HG03066 (cell line): Measurements from ENCODE around the gene ZFP92.
"Not testable (repeated sequence)": the region's sequence is repeated elsewhere in the genome, so short reads cannot be mapped to it uniquely, and the experiment has no call there.

Experiments
- ATAC-seq: cut with Tn5 transposase; IDR thresholded peaks from one replicate; pipeline ENCODE4 v1.9.1; 2021; ENCODE audit warnings: low read depth; ENCODE audit not compliant: unreplicated experiment

Gene ZFP92

GRCh38 chrX:153411255-153411987 lies at the start of gene ZFP92:
TSS of gene ZFP92 (plus strand) at chrX:153411472. CDS start at chrX:153418323, 6,851 bp downstream.
- ATAC-seq, result peak; percentile 77

GRCh38 chrX:153361781-153362397 lies 49.4 kb upstream of the ZFP92 start:
- ATAC-seq, result no peak

- no peak for ATAC-seq
Observed at GRCh38 chrX:153365670-153366069, 45.6 kb upstream of the ZFP92 start.

GRCh38 chrX:153366119-153366518 lies 45.2 kb upstream of the ZFP92 start:
- no peak for ATAC-seq

- no peak for ATAC-seq
Observed at GRCh38 chrX:153366878-153367538, 44.3 kb upstream of the ZFP92 start.

- ATAC-seq, result no peak
Observed at GRCh38 chrX:153370293-153371055, 40.8 kb upstream of the ZFP92 start.

- no peak for ATAC-seq
Observed at GRCh38 chrX:153371256-153371655, 40.0 kb upstream of the ZFP92 start.

- no peak for ATAC-seq
Observed at GRCh38 chrX:153372949-153373348, 38.3 kb upstream of the ZFP92 start.

- no peak for ATAC-seq
Observed at GRCh38 chrX:153374426-153374825, 36.8 kb upstream of the ZFP92 start.

- no peak for ATAC-seq
Observed at GRCh38 chrX:153375571-153375970, 35.7 kb upstream of the ZFP92 start.

- no peak for ATAC-seq
Observed at GRCh38 chrX:153377727-153378126, 33.5 kb upstream of the ZFP92 start.

GRCh38 chrX:153378607-153379006 lies 32.7 kb upstream of the ZFP92 start:
- ATAC-seq, result no peak

GRCh38 chrX:153379508-153379907 lies 31.8 kb upstream of the ZFP92 start:
- no peak for ATAC-seq

GRCh38 chrX:153379971-153380581 lies 31.2 kb upstream of the ZFP92 start:
- no peak for ATAC-seq

GRCh38 chrX:153380691-153381090 lies 30.6 kb upstream of the ZFP92 start:
- no peak for ATAC-seq

- no peak for ATAC-seq
Observed at GRCh38 chrX:153381684-153382532, 29.4 kb upstream of the ZFP92 start.

- ATAC-seq, result no peak
Observed at GRCh38 chrX:153382563-153383482, 28.4 kb upstream of the ZFP92 start.

GRCh38 chrX:153384390-153384789 lies 26.9 kb upstream of the ZFP92 start:
- no peak for ATAC-seq

GRCh38 chrX:153384973-153385372 lies 26.3 kb upstream of the ZFP92 start:
- not testable (repeated sequence) for ATAC-seq
